ENCODE data around the gene RBFOX1. TPM values are rescaled to one million over a fixed set of nuclear protein-coding genes. Genes with fewer than 3 reads are reported as not detected.

RBFOX1 gene
- total RNA-seq, 1 donor from 2014 or later = 0.69 TPM

- no peaks in the 10 kb centered on the region for H3K27me3 Mint-ChIP-seq (ENCODE audit: unreplicated experiment)
- H3K4me1 Mint-ChIP-seq (ENCODE audit: unreplicated experiment) = peaks cover 5% of the 10 kb centered on the region
- TF ChIP-seq CTCF (IDR thresholded peaks at IDR 0.05; ENCODE audit: unreplicated experiment) = no peak
- DNase-seq (ENCODE audit: low spot score) = no peak
- H3K9me3 Mint-ChIP-seq (ENCODE audit: unreplicated experiment) = peaks cover 22% of the 10 kb centered on the region
- no peak overlapping the region for H3K27ac Mint-ChIP-seq (ENCODE audit: unreplicated experiment)
- no peak overlapping the region for H3K4me3 Mint-ChIP-seq (ENCODE audit: unreplicated experiment)
- no peaks in the 10 kb centered on the region for H3K36me3 Mint-ChIP-seq (ENCODE audit: low read depth, unreplicated experiment)
Measured at GRCh38 chr16:7294020-7294419, 38.6 kb upstream of the RBFOX1 start.

- DNase-seq (ENCODE audit: low spot score) = peak; percentile 9
- H3K27me3 Mint-ChIP-seq (ENCODE audit: unreplicated experiment) = peaks cover 4% of the 10 kb centered on the region
- peaks cover 45% of the 10 kb centered on the region for H3K9me3 Mint-ChIP-seq (ENCODE audit: unreplicated experiment)
- no peak for TF ChIP-seq CTCF (IDR thresholded peaks at IDR 0.05; ENCODE audit: unreplicated experiment)
- H3K36me3 Mint-ChIP-seq (ENCODE audit: low read depth, unreplicated experiment) = no peaks in the 10 kb centered on the region
- H3K4me3 Mint-ChIP-seq (ENCODE audit: unreplicated experiment) = no peak overlapping the region
- no peak overlapping the region for H3K27ac Mint-ChIP-seq (ENCODE audit: unreplicated experiment)
- H3K4me1 Mint-ChIP-seq (ENCODE audit: unreplicated experiment) = no peaks in the 10 kb centered on the region
Measured at GRCh38 chr16:7303052-7303610, 29.5 kb upstream of the RBFOX1 start.

- no peak for DNase-seq (ENCODE audit: low spot score)
- Mint-ChIP-seq H3K27ac (ENCODE audit: unreplicated experiment) (no peak overlapping the region), H3K4me3 (ENCODE audit: unreplicated experiment) (no peak overlapping the region), H3K27me3 (ENCODE audit: unreplicated experiment) (peaks cover 4% of the 10 kb centered on the region), H3K36me3 (ENCODE audit: low read depth, unreplicated experiment) (no peaks in the 10 kb centered on the region), H3K4me1 (ENCODE audit: unreplicated experiment) (no peaks in the 10 kb centered on the region), H3K9me3 (ENCODE audit: unreplicated experiment) (peaks cover 48% of the 10 kb centered on the region)
- TF ChIP-seq CTCF (IDR thresholded peaks at IDR 0.05; ENCODE audit: unreplicated experiment) = no peak
Measured at GRCh38 chr16:7303660-7304200, 28.9 kb upstream of the RBFOX1 start.

- H3K36me3 Mint-ChIP-seq (ENCODE audit: low read depth, unreplicated experiment) = no peaks in the 10 kb centered on the region
- DNase-seq (ENCODE audit: low spot score) = no peak
- no peak for TF ChIP-seq CTCF (IDR thresholded peaks at IDR 0.05; ENCODE audit: unreplicated experiment)
- no peak overlapping the region for H3K27ac Mint-ChIP-seq (ENCODE audit: unreplicated experiment)
- no peak overlapping the region for H3K4me3 Mint-ChIP-seq (ENCODE audit: unreplicated experiment)
- peaks cover 52% of the 10 kb centered on the region for H3K9me3 Mint-ChIP-seq (ENCODE audit: unreplicated experiment)
- H3K27me3 Mint-ChIP-seq (ENCODE audit: unreplicated experiment) = peaks cover 4% of the 10 kb centered on the region
- no peaks in the 10 kb centered on the region for H3K4me1 Mint-ChIP-seq (ENCODE audit: unreplicated experiment)
Measured at GRCh38 chr16:7304279-7304678, 28.4 kb upstream of the RBFOX1 start.

- Mint-ChIP-seq H3K36me3 (ENCODE audit: low read depth, unreplicated experiment) (no peaks in the 10 kb centered on the region), H3K27me3 (ENCODE audit: unreplicated experiment) (peaks cover 4% of the 10 kb centered on the region), H3K27ac (ENCODE audit: unreplicated experiment) (no peak overlapping the region), H3K4me3 (ENCODE audit: unreplicated experiment) (no peak overlapping the region), H3K9me3 (ENCODE audit: unreplicated experiment) (peaks cover 56% of the 10 kb centered on the region), H3K4me1 (ENCODE audit: unreplicated experiment) (no peaks in the 10 kb centered on the region)
- no peak for TF ChIP-seq CTCF (IDR thresholded peaks at IDR 0.05; ENCODE audit: unreplicated experiment)
- no peak for DNase-seq (ENCODE audit: low spot score)
Measured at GRCh38 chr16:7304958-7305357, 27.7 kb upstream of the RBFOX1 start.

Measured in endothelial cell (in vitro differentiated cells).